ENCODE measurements around the gene ITFG1.
"Not testable (repeated sequence)": the region's sequence is repeated elsewhere in the genome, so short reads cannot be mapped to it uniquely, and the experiment has no call there.

Gene ITFG1

GRCh38 chr16:47473004-47473403, 12.1 kb upstream of the ITFG1 start:
- DNase-seq = not testable (repeated sequence)

GRCh38 chr16:47470810-47471209, 9.9 kb upstream of the ITFG1 start:
- no peak for DNase-seq

GRCh38 chr16:47470211-47470610, 9.3 kb upstream of the ITFG1 start:
- DNase-seq = no peak

DNA sequence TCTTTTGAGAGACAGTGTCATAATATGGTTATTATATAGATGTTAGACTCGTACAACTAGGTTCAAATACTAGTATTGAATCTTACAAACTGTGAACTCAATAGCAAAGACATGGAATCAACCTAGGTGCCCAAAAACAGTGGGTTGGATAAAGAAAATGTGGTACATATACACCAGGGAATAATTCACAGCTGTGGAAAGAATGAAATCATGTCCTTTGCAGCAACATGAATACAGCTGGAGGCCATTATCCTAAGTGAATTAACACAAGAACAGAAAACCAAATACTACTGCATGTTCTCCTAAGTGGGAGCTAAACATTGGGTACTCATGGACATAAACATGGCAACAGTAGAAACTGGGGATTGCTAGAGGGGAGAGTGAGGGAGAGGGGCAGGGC, 8.4 kb upstream of the ITFG1 start:
- DNase-seq = no peak

DNA sequence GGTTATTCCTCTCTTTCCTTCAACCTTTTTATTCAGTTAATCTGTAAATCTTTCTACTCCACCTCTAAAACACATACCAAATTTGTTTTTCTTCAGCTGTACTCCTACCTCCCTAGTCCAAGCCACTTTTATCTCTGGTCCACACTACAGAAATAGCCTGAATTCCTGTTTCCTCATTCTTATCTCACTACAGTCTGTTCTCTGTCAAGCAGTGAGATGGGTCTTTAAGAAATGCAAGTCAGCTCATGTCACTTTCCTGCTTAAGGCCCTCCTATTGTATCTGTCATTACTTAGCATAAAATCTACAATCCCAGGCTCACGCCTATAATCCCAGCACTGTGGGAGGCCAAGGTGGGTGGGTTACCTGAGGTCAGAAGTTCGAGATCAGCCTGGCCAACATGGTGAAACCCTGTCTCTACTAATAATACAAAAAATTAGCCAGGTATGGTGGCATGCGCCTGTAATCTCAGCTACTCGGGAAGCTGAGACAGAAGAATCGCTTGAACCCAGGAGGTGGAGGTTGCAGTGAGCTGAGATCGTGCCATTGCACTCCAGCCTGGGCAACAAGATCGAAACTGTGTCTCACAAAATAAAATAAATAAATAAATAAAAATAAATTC, 7.3 kb upstream of the ITFG1 start:
- DNase-seq = not testable (repeated sequence)

DNA sequence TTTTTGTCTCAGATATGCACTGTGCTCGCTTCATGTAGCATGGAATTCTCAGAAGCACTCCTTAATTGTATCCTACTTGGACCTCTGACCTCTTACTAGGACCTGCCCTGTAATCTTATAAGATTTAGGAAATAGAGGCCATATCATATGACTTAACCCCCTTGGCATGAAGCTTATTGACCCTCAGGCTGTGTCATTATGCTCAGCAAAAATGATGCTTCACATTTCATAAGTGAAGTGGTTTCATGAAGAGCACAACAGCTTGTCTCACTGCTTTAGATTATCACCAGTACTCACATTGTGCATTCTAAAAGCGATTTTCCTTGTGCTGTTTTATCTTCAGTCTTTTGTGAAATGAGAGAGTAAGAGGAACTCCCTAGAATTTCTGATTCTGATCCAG, 6.6 kb upstream of the ITFG1 start:
- DNase-seq = no peak

GRCh38 chr16:47465919-47466630, 5.2 kb upstream of the ITFG1 start:
- DNase-seq = no peak

- no peak for DNase-seq
These were observed 3.1 kb upstream of the ITFG1 start for GRCh38 chr16:47463771-47464624.

DNA sequence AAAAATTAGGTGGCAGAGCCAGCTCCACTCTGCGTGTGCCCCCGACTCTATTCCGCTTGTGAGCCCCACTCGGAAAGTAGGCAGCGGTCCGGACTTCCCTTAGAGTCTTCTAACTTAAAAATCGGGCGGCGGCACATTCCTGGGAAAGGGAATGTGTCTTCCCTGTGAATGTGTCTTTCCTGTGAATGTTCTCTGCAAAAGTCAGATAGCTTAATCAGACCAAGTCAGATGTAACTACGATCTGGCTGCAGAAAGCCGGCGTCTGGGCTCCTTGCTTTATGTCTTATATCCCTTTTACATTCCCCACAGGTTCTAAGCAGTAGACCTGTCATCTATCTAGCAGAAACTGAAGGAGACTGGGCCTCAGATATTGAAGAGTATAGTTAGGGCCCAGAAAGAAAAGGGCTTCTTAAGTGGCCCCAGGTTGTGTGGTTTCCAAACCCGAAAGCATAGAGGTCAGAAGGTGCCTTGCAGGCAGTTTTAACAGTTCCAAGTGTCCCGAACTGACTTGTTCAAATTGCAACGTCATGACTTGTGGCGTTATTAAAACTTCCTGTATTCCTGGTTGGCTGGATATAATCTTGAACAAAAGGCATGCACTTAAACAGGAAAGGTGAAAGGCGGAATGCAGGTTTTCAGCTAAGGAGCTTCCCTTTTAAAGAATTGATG, 869 bp upstream of the ITFG1 start:
- DNase-seq = no peak

DNA sequence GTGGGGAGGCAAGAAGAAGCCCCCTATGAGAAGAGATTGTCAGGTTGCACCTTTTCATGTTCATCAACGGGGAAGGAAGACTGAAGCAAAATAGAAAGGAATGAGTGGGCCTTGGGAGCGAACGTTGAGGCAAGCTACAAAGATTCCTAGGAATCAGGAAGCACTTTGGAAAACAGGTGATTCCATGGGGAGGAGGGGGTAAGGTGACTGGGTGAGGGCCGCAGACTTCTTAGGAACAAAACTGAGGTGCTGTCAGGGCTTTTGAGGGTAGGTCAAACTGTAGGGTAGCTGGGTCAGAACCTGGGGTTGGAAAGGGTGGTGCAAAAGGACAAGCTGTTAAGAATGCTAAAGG, 528 bp downstream of the ITFG1 start:
- DNase-seq = no peak

GRCh38 chr16:47459603-47460002, 1.3 kb downstream of the ITFG1 start:
- no peak for DNase-seq

DNA sequence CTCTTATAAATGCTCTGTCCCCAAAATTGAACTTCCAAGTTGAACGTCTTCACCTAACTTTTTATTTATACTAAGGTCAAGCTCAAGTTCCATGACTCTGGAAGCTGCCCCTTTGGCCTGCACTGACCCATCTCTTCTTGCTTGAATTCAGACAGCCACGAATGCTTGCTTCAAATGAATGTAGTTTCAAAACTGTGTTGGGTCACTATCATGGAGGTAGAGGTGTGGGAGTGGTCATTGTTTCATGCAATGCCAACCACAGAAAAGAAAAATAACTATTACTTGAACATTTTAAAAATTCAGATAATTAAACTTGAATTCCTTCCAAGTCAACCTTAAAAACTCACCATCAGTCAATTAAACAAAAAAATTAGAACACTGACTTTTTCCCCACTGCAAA, 2.5 kb downstream of the ITFG1 start:
- no peak for DNase-seq

DNA sequence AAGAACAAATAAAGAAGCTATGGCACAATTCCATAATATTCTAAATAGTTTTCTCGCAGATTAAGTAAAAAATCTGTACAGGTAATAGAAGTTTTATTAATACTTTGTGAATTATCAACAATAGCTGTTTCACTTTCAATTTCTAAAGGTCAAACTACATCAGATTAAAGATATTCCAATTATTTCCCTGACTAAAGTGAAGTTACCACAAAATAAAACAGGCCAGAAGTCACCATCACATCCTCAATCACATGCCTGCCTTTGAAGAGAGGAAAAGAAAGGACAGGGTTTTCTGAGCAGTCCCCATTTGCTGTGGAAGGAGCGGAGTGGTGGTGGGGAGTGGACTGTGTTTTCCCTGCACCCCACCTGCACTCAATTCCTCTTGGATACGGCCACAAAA, 11.1 kb downstream of the ITFG1 start:
- DNase-seq = no peak

DNA sequence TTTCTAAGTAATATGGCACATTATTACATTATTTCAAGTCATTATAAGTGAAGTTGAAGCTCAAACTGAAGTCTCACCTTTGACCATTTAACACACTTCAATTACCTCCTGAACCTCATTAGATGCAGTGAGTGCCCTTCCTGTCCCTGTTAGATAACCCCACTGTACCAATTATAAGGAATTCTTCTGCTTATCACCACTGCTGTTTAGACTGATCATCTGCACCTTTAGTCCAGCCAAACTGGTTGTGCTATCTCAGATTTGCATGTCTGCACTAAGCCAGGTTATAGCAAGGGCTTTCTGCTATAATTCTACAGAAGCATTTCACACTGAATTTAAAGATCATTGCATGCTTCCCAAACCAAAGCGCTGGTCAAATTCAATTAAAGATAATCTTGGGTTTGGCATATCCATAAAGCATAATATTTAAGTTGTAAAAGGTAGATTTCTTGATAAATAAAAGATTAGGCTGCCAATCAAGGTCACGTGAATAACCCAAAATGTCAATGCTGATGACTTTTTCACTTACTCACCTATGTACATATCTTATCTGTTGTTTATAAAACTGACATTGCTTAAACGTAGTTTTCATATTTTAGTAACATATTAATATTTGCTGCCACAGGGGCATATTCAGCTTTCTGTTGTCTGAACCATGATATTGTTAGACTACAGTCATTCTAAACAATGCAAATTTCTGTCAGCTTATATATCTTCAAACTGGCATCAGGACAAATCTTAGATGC, 11.9 kb downstream of the ITFG1 start:
- no peak for DNase-seq

DNA sequence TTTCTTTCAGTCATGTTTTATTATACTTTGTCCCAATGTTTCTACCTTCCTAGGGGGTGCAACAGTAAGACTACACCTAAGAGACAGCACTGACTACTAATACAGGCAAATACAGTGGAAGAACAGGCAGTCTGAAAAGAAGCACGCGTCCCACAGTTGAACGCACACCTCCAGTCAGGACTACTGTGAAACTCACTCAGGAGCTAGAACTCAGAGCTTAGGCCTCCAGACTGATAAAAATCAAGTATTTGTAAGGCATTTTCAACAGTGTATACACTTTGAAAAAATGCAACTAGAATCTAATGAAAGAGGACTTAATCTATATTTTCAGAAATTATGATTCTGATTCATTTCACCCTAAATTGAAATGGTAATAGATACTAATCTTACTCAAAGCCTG, 14.4 kb downstream of the ITFG1 start:
- no peak for DNase-seq

DNA sequence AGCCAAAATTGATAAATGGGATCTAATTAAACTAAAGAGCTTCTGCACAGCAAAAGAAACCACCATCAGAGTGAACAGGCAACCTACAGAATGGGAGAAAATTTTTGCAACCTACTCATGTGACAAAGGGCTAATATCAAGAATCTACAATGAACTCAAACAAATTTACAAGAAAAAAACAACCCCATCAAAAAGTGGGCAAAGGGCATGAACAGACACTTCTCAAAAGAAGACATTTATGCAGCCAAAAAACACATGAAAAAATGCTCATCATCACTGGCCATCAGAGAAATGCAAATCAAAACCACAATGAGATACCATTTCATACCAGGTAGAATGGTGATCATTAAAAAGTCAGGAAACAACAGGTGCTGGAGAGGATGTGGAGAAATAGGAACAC, 18.0 kb downstream of the ITFG1 start:
- DNase-seq = not testable (repeated sequence)

- not testable (repeated sequence) for DNase-seq
These were observed 20.8 kb downstream of the ITFG1 start for GRCh38 chr16:47440066-47440465.

DNA sequence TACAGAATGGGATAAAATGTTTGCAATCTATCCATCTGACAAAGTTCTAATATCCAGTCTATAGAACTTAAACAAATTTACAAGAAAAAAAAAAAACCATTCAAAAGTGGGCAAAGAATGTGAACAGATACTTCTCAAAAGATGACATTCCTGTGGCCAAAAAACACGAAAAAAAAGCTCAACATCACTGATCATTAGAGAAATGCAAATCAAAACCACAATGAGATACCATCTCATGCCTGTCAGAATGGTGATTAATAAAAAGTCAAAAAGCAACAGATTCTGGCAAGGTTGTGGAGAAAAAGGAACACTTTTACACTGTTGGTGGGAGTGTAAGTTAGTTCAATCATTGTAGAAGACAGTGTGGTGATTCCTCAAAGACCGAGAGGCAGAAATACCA, 26.6 kb downstream of the ITFG1 start:
- not testable (repeated sequence) for DNase-seq

GRCh38 chr16:47431960-47432359, 28.9 kb downstream of the ITFG1 start:
- DNase-seq = no peak

GRCh38 chr16:47426806-47427205, 34.1 kb downstream of the ITFG1 start:
- DNase-seq = no peak

- DNase-seq = no peak
These were observed 36.0 kb downstream of the ITFG1 start for GRCh38 chr16:47424846-47425245.

DNA sequence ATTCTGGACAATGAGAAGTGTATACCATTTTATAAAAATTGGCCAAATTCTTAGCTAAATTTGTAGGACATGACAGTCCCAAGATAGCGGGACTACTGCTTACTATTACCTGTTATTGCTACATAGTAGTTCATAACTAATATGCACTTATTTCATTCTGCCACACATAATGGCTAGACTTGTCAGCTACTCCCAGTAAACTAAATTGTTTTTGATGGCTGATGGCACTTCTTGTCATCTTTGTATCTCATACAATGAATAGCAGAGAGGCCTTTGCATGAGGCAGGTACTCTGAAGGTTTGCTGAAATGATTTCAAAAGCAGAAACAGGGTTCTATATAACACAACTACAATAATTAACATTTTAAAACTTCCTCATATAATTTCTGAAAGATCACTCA, 44.0 kb downstream of the ITFG1 start:
- no peak for DNase-seq

- DNase-seq = no peak
These were observed 47.8 kb downstream of the ITFG1 start for GRCh38 chr16:47413041-47413440.
